GM21526 (cell line): ENCODE results near the gene ACYP2.
A peak's percentile ranks its signal among the peaks of the same experiment; 100 is the strongest.
"Not testable (repeated sequence)": the region's sequence is repeated elsewhere in the genome, so short reads cannot be mapped to it uniquely, and the experiment has no call there.

Experiments
- ATAC-seq: cut with Tn5 transposase; IDR thresholded peaks from one replicate; pipeline ENCODE4 v1.9.1; 2021; ENCODE audit warnings: moderate library complexity; ENCODE audit not compliant: unreplicated experiment, low FRiP score

ACYP2 gene

GRCh38 chr2:54259413-54260240 is 144.2 kb downstream of the ACYP2 start:
- ATAC-seq = peak; percentile 95

GRCh38 chr2:54260241-54260595 is 144.8 kb downstream of the ACYP2 start:
- peak; percentile 31 for ATAC-seq

- no peak for ATAC-seq
These were observed 146.1 kb downstream of the ACYP2 start for GRCh38 chr2:54261537-54261936.

GRCh38 chr2:54262015-54262765 is 146.8 kb downstream of the ACYP2 start:
- ATAC-seq = no peak

GRCh38 chr2:54265081-54265480 is 149.7 kb downstream of the ACYP2 start:
- ATAC-seq = not testable (repeated sequence)

- ATAC-seq = no peak
These were observed 152.2 kb downstream of the ACYP2 start for GRCh38 chr2:54267577-54267976.

GRCh38 chr2:54271189-54271588 is 155.8 kb downstream of the ACYP2 start:
- ATAC-seq = no peak

- ATAC-seq = peak; percentile 95
These were observed 156.6 kb downstream of the ACYP2 start for GRCh38 chr2:54271843-54272627.

GRCh38 chr2:54274781-54275242 is 159.4 kb downstream of the ACYP2 start:
- ATAC-seq = no peak

GRCh38 chr2:54275541-54275940 is 160.1 kb downstream of the ACYP2 start:
- ATAC-seq = no peak

GRCh38 chr2:54279385-54279784 is 164.0 kb downstream of the ACYP2 start:
- no peak for ATAC-seq

GRCh38 chr2:54284826-54285225 is 169.4 kb downstream of the ACYP2 start:
- no peak for ATAC-seq

- ATAC-seq = no peak
These were observed 170.0 kb downstream of the ACYP2 start for GRCh38 chr2:54285451-54285850.

GRCh38 chr2:54287532-54287931 is 172.1 kb downstream of the ACYP2 start:
- no peak for ATAC-seq

- ATAC-seq = no peak
These were observed 174.5 kb downstream of the ACYP2 start for GRCh38 chr2:54289917-54290316.

- no peak for ATAC-seq
These were observed 175.1 kb downstream of the ACYP2 start for GRCh38 chr2:54290356-54291025.

GRCh38 chr2:54294665-54295064 is 179.2 kb downstream of the ACYP2 start:
- not testable (repeated sequence) for ATAC-seq

- no peak for ATAC-seq
These were observed 180.5 kb downstream of the ACYP2 start for GRCh38 chr2:54295911-54296310.

GRCh38 chr2:54298514-54298913 is 183.1 kb downstream of the ACYP2 start:
- no peak for ATAC-seq

GRCh38 chr2:54303631-54304030 is 188.2 kb downstream of the ACYP2 start:
- no peak for ATAC-seq
